ENCODE data around the gene CTXND1.

GRCh38 chr15:80175436-80175835 lies 76.6 kb downstream of the CTXND1 start:
- TF ChIP-seq CTCF (conservative IDR thresholded peaks at IDR 0.05 in 1 of 2, IDR thresholded peaks at IDR 0.05 in 1 of 2; ENCODE audit: low read depth in 1 of 2, low read length in 2 of 2) (no peak), EZH2 (IDR thresholded peaks at IDR 0.05; ENCODE audit: low read length, missing control alignments) (no peak)

Measured in fibroblast of lung (primary cell).